Measurements from ENCODE around the gene ABCB7.
"Not testable (repeated sequence)": the region's sequence is repeated elsewhere in the genome, so short reads cannot be mapped to it uniquely, and the experiment has no call there.

Gene ABCB7

GRCh38 chrX:75096331-75096730 lies 59.8 kb downstream of the ABCB7 start:
- no peak for DNase-seq (ENCODE audit: low read depth)

GRCh38 chrX:75086731-75087195 lies 69.3 kb downstream of the ABCB7 start:
- DNase-seq (ENCODE audit: low read depth): no peak

GRCh38 chrX:75084757-75085156 lies 71.3 kb downstream of the ABCB7 start:
- DNase-seq (ENCODE audit: low read depth): no peak

- no peak for DNase-seq (ENCODE audit: low read depth)
These were observed 79.7 kb downstream of the ABCB7 start for GRCh38 chrX:75076429-75076828.

GRCh38 chrX:75074475-75074874 lies 81.6 kb downstream of the ABCB7 start:
- no peak for DNase-seq (ENCODE audit: low read depth)

GRCh38 chrX:75071334-75071733 lies 84.7 kb downstream of the ABCB7 start:
- DNase-seq (ENCODE audit: low read depth): no peak

- DNase-seq (ENCODE audit: low read depth): no peak
These were observed 88.2 kb downstream of the ABCB7 start for GRCh38 chrX:75067931-75068330.

- no peak for DNase-seq (ENCODE audit: low read depth)
These were observed 94.4 kb downstream of the ABCB7 start for GRCh38 chrX:75061701-75062100.

- DNase-seq (ENCODE audit: low read depth): no peak
These were observed 105.0 kb downstream of the ABCB7 start for GRCh38 chrX:75051047-75051446.

GRCh38 chrX:75045369-75045768 lies 110.7 kb downstream of the ABCB7 start:
- DNase-seq (ENCODE audit: low read depth): no peak

GRCh38 chrX:75044142-75044541 lies 111.9 kb downstream of the ABCB7 start:
- DNase-seq (ENCODE audit: low read depth): not testable (repeated sequence)

GRCh38 chrX:75038925-75039324 lies 117.2 kb downstream of the ABCB7 start:
- no peak for DNase-seq (ENCODE audit: low read depth)

Data from stromal cell of bone marrow (primary cell).